KOPT-K1 (cell line): Measurements from ENCODE around the gene RGS5.

Experiments used
- H3K27ac ChIP-seq: fragments of 200-600 bp; sonication (generic); 2 replicates; pipeline ENCODE4 v1.5.1; 2016; ENCODE audit warnings: antibody characterized with exemption, mild to moderate bottlenecking, low read depth, low read length; ENCODE audit not compliant: poor library complexity, severe bottlenecking
- H3K36me3 ChIP-seq: fragments of 200-600 bp; sonication (generic); 2 replicates; pipeline ENCODE4 v1.5.1; 2017; ENCODE audit warnings: antibody characterized with exemption, mild to moderate bottlenecking, low read length, moderate library complexity; ENCODE audit not compliant: insufficient read depth
- H3K9me3 ChIP-seq: fragments of 200-600 bp; sonication (generic); 2 replicates; pipeline ENCODE4 v1.5.1; 2017; ENCODE audit warnings: antibody characterized with exemption, low read length, mild to moderate bottlenecking; ENCODE audit not compliant: insufficient read depth, poor library complexity, severe bottlenecking

RGS5 gene

DNA sequence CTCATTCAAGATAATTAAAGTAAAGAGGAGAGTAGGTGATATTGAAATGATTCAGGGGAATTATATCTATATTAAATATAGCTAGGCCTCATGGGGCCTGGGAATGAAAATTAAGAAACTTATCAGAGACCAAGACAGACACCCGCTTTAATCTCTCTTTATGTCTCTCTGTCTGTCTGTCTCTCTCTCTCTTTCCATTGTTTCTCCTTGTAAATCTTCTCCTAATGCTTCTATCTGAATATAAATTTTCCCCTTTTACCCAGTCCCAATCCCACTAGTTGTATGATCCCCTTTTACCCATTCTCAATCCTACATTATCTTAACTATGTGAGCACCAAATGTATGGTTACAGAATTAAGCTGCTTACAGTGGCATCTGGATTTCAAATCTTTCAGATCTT lies 61.2 kb downstream of the RGS5 start:
- no peaks in the 10 kb centered on the region for H3K36me3 ChIP-seq
- no peak overlapping the region for H3K27ac ChIP-seq
- H3K9me3 ChIP-seq: no peaks in the 10 kb centered on the region

DNA sequence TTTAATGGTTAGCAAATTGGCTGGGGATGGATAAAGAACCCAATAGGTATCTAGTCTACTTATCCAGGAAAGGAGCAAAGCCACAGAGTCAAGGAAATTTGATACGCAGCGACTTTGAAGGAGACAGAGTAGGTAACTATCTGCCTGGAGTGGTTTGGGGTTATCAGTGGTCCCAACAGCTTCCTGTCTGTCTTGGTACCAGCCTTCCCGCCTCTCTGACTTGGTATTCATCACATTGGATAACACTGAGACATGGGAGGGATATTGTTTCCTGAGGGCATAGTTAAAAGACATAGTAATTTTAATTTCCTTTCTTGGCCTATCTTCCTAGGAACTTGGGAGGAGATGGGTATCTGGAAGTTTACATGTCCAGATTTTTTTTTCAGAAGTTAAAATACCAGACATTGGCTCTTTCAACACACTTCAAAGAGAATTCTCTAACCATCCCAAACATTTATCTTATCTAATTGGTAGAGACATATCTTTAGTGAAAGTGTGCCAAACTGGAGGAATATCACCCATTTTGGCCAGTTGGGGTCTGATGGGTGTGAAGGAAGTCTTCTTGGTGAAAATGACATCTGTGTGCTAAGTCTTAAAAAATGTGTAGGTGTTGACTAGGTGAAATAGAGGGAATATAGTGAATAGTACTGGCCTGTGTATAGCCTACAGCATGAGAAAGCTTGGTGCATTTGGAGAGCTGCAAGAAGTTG lies 65.0 kb downstream of the RGS5 start:
- no peak overlapping the region for H3K27ac ChIP-seq
- no peaks in the 10 kb centered on the region for H3K9me3 ChIP-seq
- no peaks in the 10 kb centered on the region for H3K36me3 ChIP-seq

DNA sequence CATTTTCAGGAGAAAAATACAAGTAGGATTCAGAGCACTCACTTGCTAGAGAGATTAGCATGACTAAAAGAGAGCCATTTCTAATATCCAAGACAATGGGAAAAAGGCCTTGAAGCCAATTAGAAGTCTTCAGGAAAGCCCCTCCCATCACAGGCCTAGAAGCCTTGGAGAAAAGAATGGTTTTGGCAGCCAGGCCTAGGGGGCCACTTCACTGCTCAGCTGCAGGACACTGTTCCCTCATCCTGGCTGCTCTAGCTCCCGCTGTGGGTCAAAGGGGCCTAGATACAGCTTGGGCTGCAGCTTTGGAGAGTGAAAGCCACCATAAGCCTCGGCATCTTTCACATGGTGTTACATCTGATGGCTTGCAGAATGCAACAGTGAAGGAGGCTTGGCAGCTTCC lies 70.7 kb downstream of the RGS5 start:
- no peak overlapping the region for H3K27ac ChIP-seq
- no peaks in the 10 kb centered on the region for H3K9me3 ChIP-seq
- no peaks in the 10 kb centered on the region for H3K36me3 ChIP-seq

DNA sequence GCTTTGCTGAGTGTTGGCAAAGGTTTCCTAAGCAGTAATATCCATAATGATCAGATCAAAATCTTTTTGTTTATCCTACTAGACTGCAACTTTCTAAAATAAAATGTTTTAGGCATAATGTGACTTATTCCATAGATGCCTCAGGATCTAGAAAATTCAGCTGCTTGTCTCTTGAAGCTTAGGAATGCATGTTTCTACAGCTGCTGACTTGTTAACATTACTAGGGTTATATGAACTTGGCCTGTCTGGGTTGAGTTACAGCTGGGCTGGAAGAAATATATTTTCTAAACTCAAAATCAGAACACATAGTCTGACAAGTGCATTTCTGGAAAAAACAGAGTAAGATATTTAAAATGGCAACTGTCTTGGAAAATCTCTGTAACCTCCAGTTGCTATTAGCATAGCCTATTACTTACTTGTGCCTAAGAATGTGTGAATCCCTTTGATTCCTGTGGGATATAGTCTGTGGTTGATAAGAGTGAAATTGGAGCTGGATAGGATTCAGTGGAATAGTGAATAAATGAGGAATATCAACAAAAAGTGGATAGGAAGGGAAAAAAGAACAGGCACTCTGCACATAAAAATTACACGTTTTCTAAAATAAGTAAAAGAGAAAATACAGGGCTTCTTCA lies 72.4 kb downstream of the RGS5 start:
- no peaks in the 10 kb centered on the region for H3K9me3 ChIP-seq
- no peak overlapping the region for H3K27ac ChIP-seq

DNA sequence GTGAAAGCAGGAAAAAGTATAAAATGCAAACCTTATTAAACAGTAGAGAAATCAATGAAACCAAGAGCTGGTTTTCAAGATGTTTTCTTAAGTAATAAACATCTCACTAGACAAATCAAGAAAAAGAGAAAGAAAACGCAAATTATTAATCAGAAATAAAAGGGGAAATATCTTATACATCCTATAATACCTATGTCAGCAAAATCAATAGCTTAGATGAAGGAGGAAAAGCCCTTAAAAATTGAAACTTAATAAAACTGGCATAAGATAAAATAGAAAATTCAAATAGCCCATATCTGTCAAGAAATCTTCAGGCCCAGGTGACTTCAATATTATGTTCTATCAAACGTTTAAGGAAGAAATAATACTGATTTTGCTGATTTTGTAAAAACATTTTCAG lies 74.4 kb downstream of the RGS5 start:
- H3K36me3 ChIP-seq: no peaks in the 10 kb centered on the region
- no peaks in the 10 kb centered on the region for H3K9me3 ChIP-seq
- H3K27ac ChIP-seq: no peak overlapping the region

More for the DNA sequence above, 72.4 kb downstream of the RGS5 start:
- no peaks in the 10 kb centered on the region for H3K36me3 ChIP-seq

DNA sequence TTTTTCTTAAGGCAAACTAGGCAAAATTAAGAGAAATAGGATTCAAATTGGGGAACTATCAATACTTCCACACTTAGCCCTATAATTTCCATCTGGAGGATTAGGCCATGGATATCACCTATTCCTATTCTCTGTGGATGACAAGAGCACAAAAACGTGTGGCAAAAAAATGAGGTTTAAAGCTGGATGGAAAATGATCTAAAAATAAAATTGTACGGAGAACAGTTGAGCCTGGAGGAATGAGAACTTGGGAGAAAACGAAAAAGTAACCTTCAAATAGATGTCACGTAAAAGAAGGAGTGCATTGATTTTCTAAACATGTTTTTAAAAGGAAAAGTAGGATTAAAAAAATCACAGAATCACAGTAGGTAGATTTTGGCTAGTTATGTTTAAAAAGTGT lies 77.9 kb downstream of the RGS5 start:
- Histone ChIP-seq H3K36me3 (no peaks in the 10 kb centered on the region), H3K27ac (no peak overlapping the region), H3K9me3 (no peaks in the 10 kb centered on the region)

DNA sequence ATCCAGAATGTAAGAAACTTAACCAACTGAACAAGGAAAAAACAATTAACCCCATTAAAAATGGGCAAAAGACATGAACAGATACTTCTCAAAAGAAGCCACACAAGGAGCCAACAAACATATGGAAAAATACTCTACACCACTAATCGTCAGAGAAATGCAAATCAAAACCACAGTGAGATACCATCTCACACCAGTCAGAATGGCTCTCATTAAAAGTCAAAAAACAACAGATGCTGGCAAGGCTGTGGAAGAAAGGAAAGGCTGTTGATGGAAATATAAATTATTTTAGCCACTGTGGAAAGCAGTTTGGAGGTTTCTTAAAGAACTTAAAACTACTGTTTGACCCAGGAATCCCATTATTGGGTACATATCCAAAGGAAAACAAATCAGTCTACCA lies 82.3 kb downstream of the RGS5 start:
- H3K27ac ChIP-seq: no peak overlapping the region

DNA sequence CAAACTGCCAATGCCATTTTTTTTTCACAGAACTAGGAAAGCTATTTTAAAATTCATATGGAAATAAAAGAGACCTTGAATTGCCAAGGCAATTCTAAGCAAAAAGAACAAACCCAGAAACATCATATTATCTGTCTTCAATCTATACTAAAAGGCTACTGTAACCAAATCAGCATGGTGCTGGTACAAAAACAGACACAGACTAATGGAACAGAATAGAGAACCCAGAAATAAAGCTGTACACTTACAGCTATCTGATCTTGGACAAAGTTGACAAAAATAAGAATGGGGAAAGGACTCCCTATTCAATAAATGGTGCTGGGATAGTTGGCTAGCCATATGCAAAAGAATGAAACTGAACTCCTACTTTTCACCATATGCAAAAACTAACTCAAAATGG lies 83.0 kb downstream of the RGS5 start:
- H3K9me3 ChIP-seq: no peaks in the 10 kb centered on the region
- no peak overlapping the region for H3K27ac ChIP-seq
- no peaks in the 10 kb centered on the region for H3K36me3 ChIP-seq

More for the DNA sequence above, 82.3 kb downstream of the RGS5 start:
- no peaks in the 10 kb centered on the region for H3K36me3 ChIP-seq
- H3K9me3 ChIP-seq: no peaks in the 10 kb centered on the region

DNA sequence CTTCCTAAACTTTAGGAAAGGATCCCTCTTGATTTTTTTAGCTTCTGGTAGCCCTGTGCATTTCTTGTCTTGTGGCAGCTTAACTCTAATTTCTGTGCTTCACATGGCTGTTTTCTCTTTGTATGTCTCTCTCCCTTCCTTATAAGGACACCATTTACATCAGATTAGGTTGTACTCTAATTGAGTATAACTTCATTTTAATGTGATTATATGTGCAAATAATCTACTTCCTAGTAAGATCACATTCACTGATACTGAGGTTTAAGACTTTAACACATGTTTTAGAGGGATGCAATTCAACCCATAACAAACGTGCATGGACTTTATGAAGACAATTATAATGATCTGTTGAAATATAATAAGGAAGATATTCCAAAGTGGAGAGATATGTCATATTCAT lies 86.8 kb downstream of the RGS5 start:
- no peaks in the 10 kb centered on the region for H3K36me3 ChIP-seq
- no peak overlapping the region for H3K27ac ChIP-seq
- no peaks in the 10 kb centered on the region for H3K9me3 ChIP-seq

DNA sequence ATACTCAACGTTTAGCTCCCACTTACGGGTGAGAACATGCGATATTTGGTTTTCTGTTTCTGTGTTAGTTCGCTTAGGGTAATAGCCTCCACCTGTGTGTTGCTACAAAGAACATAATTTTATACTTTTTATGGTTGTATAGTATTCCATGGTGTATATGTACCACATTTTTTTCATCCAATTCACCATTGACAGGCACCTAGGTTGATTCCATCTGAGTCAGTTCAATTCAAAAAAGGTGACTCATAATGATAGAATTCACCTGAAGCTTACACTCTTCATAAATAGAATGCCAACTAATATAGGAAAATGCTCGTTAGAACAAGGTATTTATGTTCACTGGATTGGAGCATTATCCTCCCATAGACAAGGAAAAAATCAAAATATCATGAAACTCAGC lies 95.1 kb downstream of the RGS5 start:
- Histone ChIP-seq H3K36me3 (no peaks in the 10 kb centered on the region), H3K27ac (no peak overlapping the region), H3K9me3 (no peaks in the 10 kb centered on the region)

DNA sequence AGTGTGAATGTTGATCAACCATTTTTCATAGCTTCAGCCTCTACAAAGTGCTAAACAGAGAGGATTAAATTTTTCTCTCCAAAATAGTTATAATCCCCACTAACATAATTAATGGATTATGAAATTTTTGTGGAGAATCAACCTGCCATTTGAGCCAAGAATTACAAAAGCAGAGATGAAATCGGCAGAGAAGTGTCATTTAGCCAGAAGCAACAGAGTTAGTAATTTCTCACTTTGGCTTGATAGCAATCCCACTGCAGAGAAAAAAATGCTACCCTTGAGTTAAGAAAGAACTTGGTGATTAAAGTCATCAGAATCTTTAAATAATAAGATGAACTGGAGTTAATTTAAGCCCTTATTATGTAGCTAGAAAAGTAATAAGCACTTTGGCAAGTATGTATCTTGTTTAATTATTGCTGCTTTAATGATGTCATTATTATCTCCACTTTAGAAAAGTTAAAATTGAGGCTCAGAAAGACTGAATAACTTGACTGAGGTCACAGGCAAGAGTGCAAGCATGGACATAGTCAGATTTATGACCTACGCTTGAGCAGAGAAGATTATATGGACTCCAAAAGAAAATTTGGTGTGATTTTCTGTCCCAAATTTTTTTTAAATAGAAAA lies 96.2 kb downstream of the RGS5 start:
- Histone ChIP-seq H3K27ac (no peak overlapping the region), H3K9me3 (no peaks in the 10 kb centered on the region), H3K36me3 (no peaks in the 10 kb centered on the region)

DNA sequence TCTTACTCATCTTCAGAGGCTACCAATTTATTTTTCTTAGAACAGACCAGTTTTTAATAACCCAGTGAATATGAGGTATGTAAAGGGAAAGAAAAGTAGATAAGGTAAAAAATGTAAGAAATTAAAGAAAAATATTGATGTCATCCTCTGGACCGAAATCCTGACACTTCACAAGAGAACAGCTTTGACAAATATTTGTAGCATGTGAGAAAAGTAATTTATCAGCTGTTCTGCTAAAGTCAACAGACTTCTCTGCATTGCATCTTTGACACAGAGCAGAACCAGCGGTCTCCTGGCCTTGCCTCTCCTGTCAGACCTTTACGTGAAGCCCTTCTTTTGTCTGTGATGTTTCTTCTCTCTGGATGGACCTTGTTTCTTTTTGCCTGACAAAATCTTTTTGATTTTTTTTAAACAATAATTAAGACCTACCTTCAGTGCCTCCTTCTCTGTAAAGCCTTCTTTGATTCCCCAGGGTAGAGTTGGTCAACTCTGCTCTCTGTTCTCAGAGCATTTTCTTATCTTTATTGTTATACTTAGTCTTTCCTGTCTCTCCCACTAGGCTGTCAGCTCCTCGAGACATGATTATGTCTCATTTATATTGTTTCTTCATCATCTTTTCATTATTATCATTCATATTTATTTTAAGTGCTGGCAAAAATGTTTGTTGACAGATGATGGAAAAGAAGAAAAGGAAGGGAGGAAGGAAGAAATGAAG lies 98.2 kb downstream of the RGS5 start:
- Histone ChIP-seq H3K36me3 (no peaks in the 10 kb centered on the region), H3K9me3 (no peaks in the 10 kb centered on the region), H3K27ac (no peak overlapping the region)

DNA sequence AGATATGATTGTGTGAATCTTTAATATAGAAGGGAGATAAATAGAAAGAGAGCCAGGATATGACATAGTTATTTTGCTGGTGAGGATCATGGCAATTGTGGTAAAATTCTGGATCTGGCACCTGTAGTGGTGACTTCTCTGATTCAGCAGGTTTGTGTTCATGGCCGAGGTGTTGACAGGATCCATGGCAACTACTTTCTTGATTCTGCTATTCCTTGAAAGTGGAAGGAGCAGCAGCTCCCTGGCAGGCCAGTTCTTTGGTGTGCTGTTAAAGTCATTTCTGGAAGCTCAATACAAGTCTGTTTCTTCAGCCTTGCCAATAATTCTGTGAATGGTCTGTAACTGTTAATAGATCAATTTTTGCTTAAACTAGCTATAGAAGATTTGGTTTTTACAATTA lies 100.1 kb downstream of the RGS5 start:
- Histone ChIP-seq H3K27ac (no peak overlapping the region), H3K9me3 (no peaks in the 10 kb centered on the region)

DNA sequence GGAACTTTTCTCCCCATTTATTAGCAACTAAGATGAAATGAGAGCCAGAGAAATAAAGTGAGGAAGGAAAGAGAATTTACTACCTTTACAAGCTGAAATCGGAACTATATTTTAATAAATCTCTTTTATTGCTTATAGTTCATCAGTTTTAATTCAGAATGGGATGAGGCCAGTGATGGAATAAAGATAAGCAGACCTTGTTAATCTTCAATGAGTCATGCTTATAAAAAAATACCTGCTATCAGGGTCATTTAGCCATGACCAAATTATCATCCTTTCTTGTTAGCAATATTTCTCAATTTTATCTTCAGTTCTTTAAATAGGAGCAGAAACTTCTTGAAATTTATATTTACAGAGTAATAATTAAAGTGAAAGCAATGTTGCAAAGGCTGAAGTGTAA lies 107.5 kb downstream of the RGS5 start:
- Histone ChIP-seq H3K36me3 (no peaks in the 10 kb centered on the region), H3K27ac (no peak overlapping the region), H3K9me3 (no peaks in the 10 kb centered on the region)

More for the DNA sequence above, 100.1 kb downstream of the RGS5 start:
- H3K36me3 ChIP-seq: no peaks in the 10 kb centered on the region

DNA sequence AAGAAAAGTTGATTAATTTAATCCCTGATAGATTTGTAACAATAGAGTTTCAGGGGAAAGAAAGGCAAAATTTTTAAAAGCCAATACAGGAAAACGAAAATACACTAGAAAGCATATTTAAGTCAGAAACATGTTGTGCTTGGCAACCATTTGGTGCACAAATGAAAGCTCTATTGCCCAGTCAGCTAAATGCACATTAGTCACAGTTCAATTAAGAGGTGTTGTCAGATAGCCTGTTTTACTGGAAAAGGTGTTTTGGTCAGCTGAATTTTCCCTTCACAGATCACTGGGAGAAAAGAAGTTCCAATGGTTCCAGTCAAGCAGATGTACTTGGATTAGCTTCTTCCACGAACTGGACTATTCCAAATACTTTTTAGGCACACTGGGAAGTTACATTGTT lies 108.1 kb downstream of the RGS5 start:
- Histone ChIP-seq H3K27ac (no peak overlapping the region), H3K36me3 (no peaks in the 10 kb centered on the region), H3K9me3 (no peaks in the 10 kb centered on the region)
